Measurements from ENCODE around the gene GPR31.

- TF ChIP-seq, protein P1, sequence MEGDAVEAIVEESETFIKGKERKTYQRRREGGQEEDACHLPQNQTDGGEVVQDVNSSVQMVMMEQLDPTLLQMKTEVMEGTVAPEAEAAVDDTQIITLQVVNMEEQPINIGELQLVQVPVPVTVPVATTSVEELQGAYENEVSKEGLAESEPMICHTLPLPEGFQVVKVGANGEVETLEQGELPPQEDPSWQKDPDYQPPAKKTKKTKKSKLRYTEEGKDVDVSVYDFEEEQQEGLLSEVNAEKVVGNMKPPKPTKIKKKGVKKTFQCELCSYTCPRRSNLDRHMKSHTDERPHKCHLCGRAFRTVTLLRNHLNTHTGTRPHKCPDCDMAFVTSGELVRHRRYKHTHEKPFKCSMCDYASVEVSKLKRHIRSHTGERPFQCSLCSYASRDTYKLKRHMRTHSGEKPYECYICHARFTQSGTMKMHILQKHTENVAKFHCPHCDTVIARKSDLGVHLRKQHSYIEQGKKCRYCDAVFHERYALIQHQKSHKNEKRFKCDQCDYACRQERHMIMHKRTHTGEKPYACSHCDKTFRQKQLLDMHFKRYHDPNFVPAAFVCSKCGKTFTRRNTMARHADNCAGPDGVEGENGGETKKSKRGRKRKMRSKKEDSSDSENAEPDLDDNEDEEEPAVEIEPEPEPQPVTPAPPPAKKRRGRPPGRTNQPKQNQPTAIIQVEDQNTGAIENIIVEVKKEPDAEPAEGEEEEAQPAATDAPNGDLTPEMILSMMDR (conservative IDR thresholded peaks at IDR 0.05 in 1 of 2, IDR thresholded peaks at IDR 0.05 in 1 of 2; ENCODE audit: low read depth in 1 of 2, low read length in 2 of 2) = no peak
- no peak for TF ChIP-seq EZH2 (IDR thresholded peaks at IDR 0.05; ENCODE audit: low read length, missing control alignments)
Measured at GRCh38 chr6:167121335-167121841, 36.4 kb downstream of the GPR31 start.

Data from fibroblast of lung (primary cell).